Measurements from ENCODE around the gene ATG101.

DNA sequence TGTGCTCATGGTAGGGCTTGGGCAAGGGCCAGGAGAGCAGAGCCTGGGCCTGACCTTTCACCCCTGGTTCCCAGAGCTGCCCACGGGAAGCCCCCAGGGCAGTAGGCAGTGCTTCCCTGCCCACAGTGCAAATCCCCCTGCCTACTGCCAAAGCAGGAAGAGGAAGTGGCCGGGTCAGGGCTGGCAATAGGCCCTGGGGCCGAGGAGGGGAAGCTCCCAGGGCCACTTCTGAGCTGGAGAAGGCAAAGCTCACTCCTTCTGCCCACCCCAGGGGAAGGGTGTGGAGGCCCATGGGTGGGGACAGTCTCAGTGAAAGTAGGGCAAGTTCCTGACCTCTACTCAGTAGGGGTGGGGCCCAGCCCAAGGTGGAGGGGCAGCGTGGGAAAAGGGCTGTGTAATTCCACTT, 24.0 kb upstream of the ATG101 start:
- TF ChIP-seq, protein P1, sequence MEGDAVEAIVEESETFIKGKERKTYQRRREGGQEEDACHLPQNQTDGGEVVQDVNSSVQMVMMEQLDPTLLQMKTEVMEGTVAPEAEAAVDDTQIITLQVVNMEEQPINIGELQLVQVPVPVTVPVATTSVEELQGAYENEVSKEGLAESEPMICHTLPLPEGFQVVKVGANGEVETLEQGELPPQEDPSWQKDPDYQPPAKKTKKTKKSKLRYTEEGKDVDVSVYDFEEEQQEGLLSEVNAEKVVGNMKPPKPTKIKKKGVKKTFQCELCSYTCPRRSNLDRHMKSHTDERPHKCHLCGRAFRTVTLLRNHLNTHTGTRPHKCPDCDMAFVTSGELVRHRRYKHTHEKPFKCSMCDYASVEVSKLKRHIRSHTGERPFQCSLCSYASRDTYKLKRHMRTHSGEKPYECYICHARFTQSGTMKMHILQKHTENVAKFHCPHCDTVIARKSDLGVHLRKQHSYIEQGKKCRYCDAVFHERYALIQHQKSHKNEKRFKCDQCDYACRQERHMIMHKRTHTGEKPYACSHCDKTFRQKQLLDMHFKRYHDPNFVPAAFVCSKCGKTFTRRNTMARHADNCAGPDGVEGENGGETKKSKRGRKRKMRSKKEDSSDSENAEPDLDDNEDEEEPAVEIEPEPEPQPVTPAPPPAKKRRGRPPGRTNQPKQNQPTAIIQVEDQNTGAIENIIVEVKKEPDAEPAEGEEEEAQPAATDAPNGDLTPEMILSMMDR (IDR thresholded peaks at IDR 0.05 in 4 of 5, conservative IDR thresholded peaks at IDR 0.05 in 1 of 5): no peak
- TF ChIP-seq POLR2A (IDR thresholded peaks at IDR 0.05): peak; percentile 11 to 37
